PFSK-1 (cell line): ENCODE data around the gene ARL3.

Source experiments
- FOXP2 ChIP-seq: optimal IDR thresholded peaks from 2 replicates; pipeline ENCODE3; 2011; ENCODE audit warnings: borderline replicate concordance, control low read depth, inconsistent platforms; ENCODE audit not compliant: insufficient read depth; ENCODE audit errors: extremely low read length, extremely low read depth
- POLR2AphosphoS5 ChIP-seq: IDR thresholded peaks from 2 replicates; pipeline ENCODE4 v1.6.1; 2012; ENCODE audit warnings: low read depth, mild to moderate bottlenecking, control low read depth, low read length, moderate library complexity
- REST ChIP-seq, 2 experiments: IDR thresholded peaks; 2 replicates each; pipeline versions ENCODE4 v1.6.1 to v1.8.0; 2011 to 2012; ENCODE audit warnings: low read depth in 2 of 2, low read length in 2 of 2, control low read depth in 1 of 2, inconsistent platforms in 1 of 2, mild to moderate bottlenecking in 1 of 2, moderate library complexity in 1 of 2; ENCODE audit not compliant: insufficient read depth in 1 of 2
- SIN3A ChIP-seq: IDR thresholded peaks from 2 replicates; pipeline ENCODE4 v1.6.1; 2012; ENCODE audit warnings: mild to moderate bottlenecking, low read length, moderate library complexity, borderline replicate concordance; ENCODE audit not compliant: insufficient read depth
- TAF1 ChIP-seq: IDR thresholded peaks from 2 replicates; pipeline ENCODE4 v1.6.1; 2012; ENCODE audit warnings: low read length, control low read depth, borderline replicate concordance; ENCODE audit not compliant: insufficient read depth

Gene ARL3

GRCh38 chr10:102656791-102657371 is 57.3 kb downstream of the ARL3 start:
- TF ChIP-seq POLR2AphosphoS5 = no peak
- no peak for TF ChIP-seq FOXP2

GRCh38 chr10:102656026-102656425 is 58.2 kb downstream of the ARL3 start:
- TF ChIP-seq REST (IDR thresholded peaks at IDR 0.05; ENCODE audit: insufficient read depth in 1 of 2, low read depth in 2 of 2, low read length in 2 of 2) (no peak), FOXP2 (no peak), POLR2AphosphoS5 (no peak), SIN3A (no peak), TAF1 (no peak)

- no peak for TF ChIP-seq REST (IDR thresholded peaks at IDR 0.05; ENCODE audit: insufficient read depth in 1 of 2, low read depth in 2 of 2, low read length in 2 of 2)
- no peak for TF ChIP-seq SIN3A
- TF ChIP-seq FOXP2 = no peak
- TF ChIP-seq POLR2AphosphoS5 = no peak
- no peak for TF ChIP-seq TAF1
Measured at GRCh38 chr10:102654969-102655368, 59.2 kb downstream of the ARL3 start.

GRCh38 chr10:102654566-102654965 is 59.6 kb downstream of the ARL3 start:
- no peak for TF ChIP-seq REST (IDR thresholded peaks at IDR 0.05; ENCODE audit: insufficient read depth in 1 of 2, low read depth in 2 of 2, low read length in 2 of 2)
- TF ChIP-seq FOXP2 = no peak
- TF ChIP-seq SIN3A = no peak
- TF ChIP-seq POLR2AphosphoS5 = no peak
- no peak for TF ChIP-seq TAF1

- no peak for TF ChIP-seq TAF1
- TF ChIP-seq FOXP2 = no peak
- TF ChIP-seq POLR2AphosphoS5 = no peak
- TF ChIP-seq REST (IDR thresholded peaks at IDR 0.05; ENCODE audit: insufficient read depth in 1 of 2, low read depth in 2 of 2, low read length in 2 of 2) = no peak
- no peak for TF ChIP-seq SIN3A
Measured at GRCh38 chr10:102653060-102653459, 61.1 kb downstream of the ARL3 start.
